ENCODE results near the gene ILF3. TPM values are rescaled to one million over a fixed set of nuclear protein-coding genes. Genes with fewer than 3 reads are reported as not detected.
A peak's percentile ranks its signal among the peaks of the same experiment; 100 is the strongest.

ILF3 gene
- total RNA-seq, 4 donors from 2014 or later: 67.3 to 88.2 (median 76.6) TPM

- intact Hi-C loops (cut with DNase I; ENCODE audit: low total_unique reads): no loop called here
- in situ Hi-C loops (cut with MboI; ENCODE audit: low sequenced_read_pairs in 4 of 4): no loop called here
- ATAC-seq (no peak), DNase-seq (no peak)
- no peaks in the 10 kb centered on the region for H3K4me1 ChIP-seq
- no peak overlapping the region for H3K4me3 ChIP-seq
- H3K9me3 ChIP-seq: no peaks in the 10 kb centered on the region
- H3K36me3 ChIP-seq: peaks cover 0 to 100% of the 10 kb centered on the region in 2 donors
- H3K27ac ChIP-seq: no peak overlapping the region
- no peak for TF ChIP-seq CTCF (IDR thresholded peaks at IDR 0.05 in 4 of 5, conservative IDR thresholded peaks at IDR 0.05 in 1 of 5)
- TF ChIP-seq POLR2A (IDR thresholded peaks at IDR 0.05): no peak
- no peaks in the 10 kb centered on the region for H3K27me3 ChIP-seq
Observed at GRCh38 chr19:10683582-10683981, 29.4 kb downstream of the ILF3 start.

GRCh38 chr19:10685210-10685609 is 31.1 kb downstream of the ILF3 start:
- no peaks in the 10 kb centered on the region for H3K9me3 ChIP-seq
- H3K27ac ChIP-seq: no peak overlapping the region
- intact Hi-C loops (cut with DNase I; ENCODE audit: low total_unique reads): no loop called here
- no peak overlapping the region for H3K4me3 ChIP-seq
- peaks cover 0 to 100% of the 10 kb centered on the region in 2 donors for H3K36me3 ChIP-seq
- H3K4me1 ChIP-seq: no peaks in the 10 kb centered on the region
- ATAC-seq (no peak), DNase-seq (no peak)
- H3K27me3 ChIP-seq: no peaks in the 10 kb centered on the region
- TF ChIP-seq CTCF (IDR thresholded peaks at IDR 0.05 in 4 of 5, conservative IDR thresholded peaks at IDR 0.05 in 1 of 5) (no peak), POLR2A (IDR thresholded peaks at IDR 0.05) (no peak)
- in situ Hi-C loops (cut with MboI; ENCODE audit: low sequenced_read_pairs in 4 of 4): no loop called here

GRCh38 chr19:10686193-10686592 is 32.0 kb downstream of the ILF3 start:
- H3K27ac ChIP-seq: no peak overlapping the region
- no peak overlapping the region for H3K4me3 ChIP-seq
- intact Hi-C loops (cut with DNase I; ENCODE audit: low total_unique reads): no loop called here
- in situ Hi-C loops (cut with MboI; ENCODE audit: low sequenced_read_pairs in 4 of 4): no loop called here
- TF ChIP-seq POLR2A (IDR thresholded peaks at IDR 0.05) (no peak), CTCF (IDR thresholded peaks at IDR 0.05 in 4 of 5, conservative IDR thresholded peaks at IDR 0.05 in 1 of 5) (no peak)
- DNase-seq (no peak), ATAC-seq (no peak)
- no peaks in the 10 kb centered on the region for H3K9me3 ChIP-seq
- H3K4me1 ChIP-seq: no peaks in the 10 kb centered on the region
- H3K27me3 ChIP-seq: no peaks in the 10 kb centered on the region
- peaks cover 0 to 99% of the 10 kb centered on the region in 2 donors for H3K36me3 ChIP-seq

- peaks cover 0 to 99% of the 10 kb centered on the region in 2 donors for H3K36me3 ChIP-seq
- intact Hi-C loops (cut with DNase I; ENCODE audit: low total_unique reads): no loop called here
Observed at GRCh38 chr19:10686661-10687517, 32.7 kb downstream of the ILF3 start.

More at GRCh38 chr19:10686661-10687517, 32.7 kb downstream of the ILF3 start:
- Histone ChIP-seq H3K27ac (peak overlapping the region in 1 of 4 donors; percentile 13), H3K9me3 (no peaks in the 10 kb centered on the region), H3K4me3 (no peak overlapping the region), H3K27me3 (no peaks in the 10 kb centered on the region), H3K4me1 (no peaks in the 10 kb centered on the region)
- ATAC-seq (no peak), DNase-seq (peak in 1 of 2 donors; percentile 38)
- TF ChIP-seq CTCF (IDR thresholded peaks at IDR 0.05 in 4 of 5, conservative IDR thresholded peaks at IDR 0.05 in 1 of 5) (no peak), POLR2A (IDR thresholded peaks at IDR 0.05) (no peak)
- in situ Hi-C loops (cut with MboI; ENCODE audit: low sequenced_read_pairs in 4 of 4): no loop called here

Data from gastrocnemius medialis (tissue), 4 donors.